NCI-H2196 (cell line): ENCODE data around the gene LACC1.
A peak's percentile ranks its signal among the peaks of the same experiment; 100 is the strongest.

Experiments
- DNase-seq: peaks from one replicate; lab custom pipeline; 2025; ENCODE audit not compliant: unreplicated experiment; lab: John Stamatoyannopoulos, UW

LACC1 gene

DNA sequence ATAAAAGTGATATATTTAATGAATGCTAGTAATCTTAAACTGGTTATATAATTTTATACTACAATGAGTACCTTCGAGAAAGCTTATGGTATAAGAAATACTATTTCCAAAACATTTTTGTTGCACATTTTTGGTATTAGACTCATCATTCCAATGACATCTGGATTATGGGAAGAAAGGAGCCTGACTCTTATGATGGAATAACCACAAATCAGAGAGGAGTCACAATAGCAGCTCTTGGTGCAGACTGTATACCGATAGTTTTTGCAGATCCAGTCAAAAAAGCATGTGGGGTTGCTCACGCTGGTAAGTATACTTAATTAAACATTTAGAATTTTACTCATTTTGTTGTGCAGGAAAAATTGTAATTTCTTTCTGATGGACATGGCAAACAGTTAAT, 3.9 kb downstream of the LACC1 start:
- no peak for DNase-seq

DNA sequence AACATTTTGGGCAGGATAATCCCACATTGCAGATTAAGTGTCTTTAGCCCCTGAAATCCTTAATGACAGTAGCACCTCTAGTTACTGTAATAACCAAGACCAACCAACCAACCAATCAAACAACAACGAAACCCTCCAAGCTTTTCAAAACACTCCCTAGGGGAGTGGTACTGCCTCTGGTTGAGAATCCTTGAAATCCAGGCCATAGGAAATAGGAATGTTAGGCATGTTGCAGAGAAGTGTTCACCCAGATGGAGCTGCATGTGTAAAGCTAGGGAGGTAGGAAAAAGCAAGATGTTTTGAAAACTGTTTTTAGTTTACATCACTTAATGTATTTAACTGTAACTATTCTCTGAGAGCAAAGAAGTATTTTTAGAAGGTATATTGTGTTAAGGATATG, 4.5 kb downstream of the LACC1 start:
- no peak for DNase-seq

DNA sequence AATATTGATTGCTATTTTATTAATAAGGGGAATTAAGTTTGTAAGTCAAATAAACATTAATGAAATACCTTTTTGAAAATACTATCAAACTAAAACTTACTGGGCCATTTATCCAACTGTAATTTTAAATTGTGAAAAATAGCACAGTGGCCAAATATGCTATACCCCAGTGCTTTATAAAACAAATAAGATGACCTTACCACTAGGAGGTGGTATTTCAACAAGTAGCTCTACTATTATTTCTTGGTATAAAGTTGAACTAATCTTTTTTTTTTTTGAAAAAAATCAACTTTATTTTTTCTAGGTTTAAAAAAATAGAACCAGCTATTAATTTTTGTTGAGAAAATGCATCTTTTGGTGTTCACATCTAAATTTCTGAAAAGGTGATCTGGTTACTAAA, 14.7 kb downstream of the LACC1 start:
- DNase-seq, result no peak

DNA sequence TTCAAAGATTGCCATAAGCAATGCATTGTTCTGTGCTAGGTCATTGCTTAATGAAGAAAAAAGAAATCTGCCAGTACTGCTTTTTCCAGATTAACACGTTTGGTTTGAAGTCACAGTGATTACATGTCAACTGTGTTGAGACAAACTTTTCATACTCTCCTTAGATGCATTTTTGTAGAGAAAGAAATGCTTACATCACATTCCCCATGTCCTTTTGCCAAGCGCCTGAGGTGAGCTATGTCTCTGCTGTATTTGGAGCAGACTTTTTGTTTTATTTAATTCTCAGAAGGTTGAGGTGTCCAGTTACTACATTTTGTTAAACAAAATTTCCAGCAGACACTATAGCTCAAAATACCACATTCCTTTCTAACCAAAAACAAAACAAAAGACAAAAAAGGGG, 16.2 kb downstream of the LACC1 start:
- DNase-seq, result no peak

DNA sequence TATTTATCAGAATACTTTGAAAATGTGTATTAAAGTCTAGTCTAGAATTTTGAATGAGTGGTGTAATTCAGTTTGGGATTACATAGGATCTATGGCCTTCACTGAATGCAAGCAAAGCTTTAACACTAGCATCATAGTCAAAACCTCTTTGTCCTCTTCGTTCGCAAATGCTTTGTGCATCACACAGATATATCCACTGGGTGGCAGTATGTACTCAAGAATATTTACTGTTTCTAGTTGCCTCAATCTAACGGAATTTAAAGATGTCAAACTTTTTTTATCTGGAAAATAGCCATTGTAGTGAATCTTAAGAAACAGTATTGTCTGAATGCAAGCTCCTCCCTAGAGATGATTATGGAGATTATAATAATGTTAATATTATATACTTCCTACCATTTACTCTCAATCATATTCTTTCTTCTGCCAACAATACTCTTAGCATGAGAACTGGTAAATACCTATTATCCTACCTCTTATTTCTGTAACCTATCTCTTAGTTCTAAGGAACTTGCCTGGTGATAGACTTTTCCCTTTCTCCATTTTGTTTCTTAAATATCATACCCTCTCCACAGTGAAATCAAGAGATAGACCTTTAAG, 25.8 kb downstream of the LACC1 start:
- DNase-seq, result peak; percentile 36

DNA sequence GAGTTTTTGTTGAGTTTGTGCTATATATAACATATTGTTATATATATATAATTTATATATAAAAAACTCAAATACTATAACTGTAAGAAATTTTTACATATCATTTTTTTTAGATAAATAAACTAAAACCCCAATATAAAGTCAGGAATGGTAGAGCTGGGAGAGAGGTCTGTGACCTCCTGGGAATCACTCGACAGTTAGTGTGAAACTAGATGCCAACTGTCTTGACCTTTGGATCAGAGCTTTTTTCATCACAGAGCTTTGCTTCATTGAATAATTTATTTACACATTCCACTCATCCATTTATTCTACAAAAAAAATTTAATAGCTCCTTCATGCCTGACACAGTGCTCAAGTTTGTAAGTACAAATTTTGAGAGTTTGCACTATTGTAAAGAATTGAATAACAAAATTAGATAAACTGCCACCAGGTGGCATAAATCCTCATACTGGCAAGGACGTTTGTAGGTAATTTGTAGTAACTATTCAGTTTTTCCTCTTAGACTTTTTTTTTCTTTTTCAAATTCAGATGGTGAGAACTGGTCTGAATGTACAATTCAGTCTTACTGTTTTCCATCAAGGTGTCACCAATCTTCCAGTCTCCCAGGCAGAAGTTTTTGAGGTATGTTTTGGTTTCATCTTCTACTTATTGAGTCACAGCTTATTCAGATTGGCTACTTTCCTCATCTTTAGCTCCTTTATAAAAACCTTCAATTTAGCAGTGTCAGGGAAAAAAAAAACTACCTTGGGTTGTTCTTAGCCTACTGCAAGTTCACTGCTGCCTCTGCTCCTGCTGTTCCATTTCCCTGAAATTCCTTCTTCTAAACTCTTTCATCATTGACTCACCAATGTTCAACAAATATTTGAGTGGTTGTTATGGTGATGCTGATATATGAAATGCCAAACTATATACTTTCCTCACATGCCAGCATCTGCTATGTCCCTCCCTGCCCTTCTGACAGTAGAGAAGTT, 28.7 kb downstream of the LACC1 start:
- DNase-seq, result peak; percentile 55

DNA sequence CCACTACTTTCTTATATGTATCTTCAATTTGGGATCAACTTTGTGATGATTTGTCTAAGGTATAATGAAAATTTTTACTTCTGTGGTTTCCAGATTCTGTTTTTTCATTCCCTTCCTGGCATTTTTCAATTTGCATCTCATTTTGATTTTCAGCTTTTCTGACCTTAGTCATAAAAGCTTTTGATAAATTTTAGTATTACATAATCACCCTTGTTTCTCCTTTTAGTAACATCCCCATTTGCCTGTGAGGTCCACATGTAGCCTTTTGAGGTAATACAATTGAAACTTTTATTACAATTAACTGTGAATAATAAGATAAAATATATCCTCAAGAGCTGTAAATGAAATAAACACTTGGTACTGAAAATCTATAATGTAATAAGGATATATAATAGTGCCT, 31.2 kb downstream of the LACC1 start:
- no peak for DNase-seq

DNA sequence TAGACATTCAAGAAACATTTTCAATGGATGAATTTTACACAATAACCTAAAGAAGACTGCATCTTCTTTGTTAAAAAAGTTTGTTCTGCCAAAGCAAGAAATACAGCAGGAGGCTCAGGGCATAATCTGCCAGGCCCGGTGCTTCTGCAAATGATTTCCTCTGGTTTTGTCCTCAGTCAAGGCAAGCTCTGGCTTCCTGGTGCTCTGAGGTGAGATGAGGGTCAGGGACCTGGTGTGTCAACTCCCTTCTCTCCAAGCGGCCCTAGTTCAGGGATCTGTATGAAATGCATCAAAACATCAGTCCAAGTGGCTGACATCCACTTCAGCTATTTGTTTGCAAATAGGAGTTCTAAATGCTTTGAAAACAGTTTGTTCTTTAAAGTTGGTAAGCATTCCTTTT, 31.6 kb downstream of the LACC1 start:
- DNase-seq, result no peak

DNA sequence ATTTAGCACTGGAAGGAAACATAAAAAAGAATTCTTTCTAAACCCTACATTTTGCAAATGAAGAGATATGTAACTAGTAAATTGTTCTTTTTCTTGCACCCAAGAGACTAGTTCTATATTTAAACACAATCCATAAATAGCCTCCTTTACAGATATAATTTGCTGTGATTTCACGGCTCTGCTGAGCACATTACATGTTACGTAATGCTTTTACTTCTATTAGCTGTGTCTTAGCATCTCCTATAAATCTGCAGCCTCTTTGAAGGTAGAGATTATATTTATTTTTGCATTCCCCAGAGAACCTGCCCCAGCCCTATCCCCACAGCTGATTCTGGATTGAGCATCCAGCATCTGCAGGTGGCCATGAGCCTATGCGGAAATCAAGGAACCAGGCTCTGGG, 32.2 kb downstream of the LACC1 start:
- no peak for DNase-seq

DNA sequence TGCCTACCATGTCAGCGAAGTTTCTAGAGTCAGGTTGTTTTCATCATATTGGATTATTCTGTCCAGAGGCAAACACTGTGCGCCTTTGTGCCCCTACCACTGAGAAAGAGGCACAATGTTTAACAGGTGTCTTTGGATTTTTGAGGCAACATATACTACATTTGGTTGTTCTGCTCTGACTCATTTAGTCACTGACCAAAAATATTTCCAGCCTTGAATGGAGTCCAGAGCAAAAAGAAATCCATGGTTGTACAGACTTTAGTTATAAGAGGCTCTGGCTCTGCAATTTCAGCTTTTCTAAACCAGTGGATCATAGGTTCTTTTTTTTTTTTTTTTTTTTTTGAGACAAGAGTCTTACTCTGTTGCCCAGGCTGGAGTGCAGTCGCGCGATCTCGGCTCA, 35.7 kb downstream of the LACC1 start:
- DNase-seq, result no peak

DNA sequence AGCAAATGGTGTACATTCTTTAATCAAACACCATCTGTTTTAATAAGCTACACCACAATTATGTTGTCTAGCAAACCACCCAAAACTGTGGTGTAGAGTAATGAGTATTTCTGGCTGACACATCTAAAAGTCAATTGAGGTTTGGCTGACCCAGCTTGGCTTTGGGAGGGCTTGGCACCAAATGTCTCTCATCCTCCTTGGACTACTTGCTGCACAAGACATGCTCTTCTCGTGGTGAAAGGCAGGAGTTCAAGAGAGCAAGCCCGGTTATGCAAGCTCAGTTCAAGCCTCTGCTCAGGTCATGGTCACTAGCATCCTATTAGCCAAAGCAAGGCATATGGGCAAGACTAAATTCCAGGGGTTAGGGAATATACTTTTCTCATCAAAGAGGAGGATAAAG, 37.1 kb downstream of the LACC1 start:
- no peak for DNase-seq

DNA sequence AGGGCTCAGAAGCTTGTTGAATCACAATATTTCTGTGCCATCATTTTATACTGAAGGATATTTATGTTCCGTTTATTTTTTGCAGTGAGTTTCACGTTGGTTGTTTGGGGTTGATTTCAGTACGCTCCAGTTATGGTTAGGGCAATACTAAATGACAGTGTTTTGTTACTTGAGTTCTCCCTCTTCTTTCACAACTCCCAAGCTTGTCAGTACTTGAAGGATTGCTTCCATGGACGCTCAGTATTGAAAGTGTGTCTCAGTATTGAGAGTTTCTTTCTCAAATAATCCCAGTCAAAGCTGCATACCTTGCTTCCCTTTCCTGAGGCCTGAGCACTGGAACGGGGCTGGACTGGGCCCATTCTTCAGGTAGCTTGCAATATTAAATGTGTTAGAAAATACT, 38.9 kb downstream of the LACC1 start:
- no peak for DNase-seq

DNA sequence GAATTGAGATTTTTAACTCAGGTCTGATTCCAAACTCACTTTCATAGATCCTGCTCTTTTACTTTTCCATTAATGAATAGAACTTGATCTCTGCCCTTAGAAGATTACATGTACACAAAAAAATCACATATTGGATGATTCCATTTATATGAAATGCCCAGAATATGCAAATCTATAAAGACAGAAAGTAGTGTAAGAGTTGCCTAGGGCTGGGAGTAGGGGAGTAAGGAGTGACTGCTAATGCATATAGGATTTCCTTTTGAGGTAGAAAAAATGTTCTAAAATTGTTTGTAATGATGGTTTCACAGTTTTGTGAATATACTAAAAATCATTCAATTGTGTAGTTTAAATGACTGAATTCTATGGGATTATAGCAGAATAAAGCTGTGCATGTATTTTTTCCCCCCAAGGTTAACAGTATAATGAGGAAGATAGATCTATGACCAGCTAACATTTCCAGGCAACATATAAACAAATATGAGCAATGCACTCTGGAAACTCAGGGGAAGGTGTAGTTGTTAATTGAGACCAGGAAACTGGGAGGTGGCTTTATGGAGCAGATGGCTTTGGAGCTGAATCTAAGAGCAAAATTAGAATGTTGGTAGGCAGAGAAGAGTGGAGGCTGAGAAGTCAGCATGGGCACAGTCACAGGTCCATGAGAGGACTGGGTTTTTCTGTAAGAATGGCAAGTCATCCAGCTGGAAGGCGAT, 41.4 kb downstream of the LACC1 start:
- DNase-seq, result no peak

DNA sequence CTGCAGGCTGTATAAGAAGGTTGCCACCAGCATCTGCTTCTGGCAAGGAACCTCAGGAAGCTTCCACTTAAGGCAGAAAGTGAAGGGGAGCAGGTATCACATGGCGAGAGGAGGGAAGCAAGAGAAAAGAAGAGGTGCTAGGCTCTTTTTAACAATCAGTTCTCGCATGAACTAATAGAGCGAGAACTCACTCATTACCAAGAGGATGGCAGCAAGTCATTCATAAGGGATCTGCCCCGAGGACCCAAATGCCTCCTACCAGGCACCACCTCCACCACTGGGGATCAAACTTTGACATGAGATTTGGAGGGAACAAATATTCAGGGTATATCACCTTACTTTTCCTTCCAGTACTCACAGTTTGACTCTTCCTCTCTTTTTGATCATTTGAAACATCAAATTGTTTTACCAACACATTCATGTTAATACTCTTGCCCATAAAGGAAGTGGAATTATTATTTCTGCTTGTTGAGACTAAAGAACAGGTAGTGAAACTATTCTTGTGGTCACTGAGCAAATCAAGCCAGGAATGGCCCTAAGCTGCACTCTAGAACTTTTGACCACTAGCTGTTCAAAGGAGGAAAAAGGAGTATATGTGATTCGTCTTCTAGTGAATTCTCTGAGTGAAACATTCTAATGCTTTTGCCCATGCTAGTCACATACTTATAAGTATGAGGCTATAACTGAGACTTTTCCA, 45.0 kb downstream of the LACC1 start:
- no peak for DNase-seq

DNA sequence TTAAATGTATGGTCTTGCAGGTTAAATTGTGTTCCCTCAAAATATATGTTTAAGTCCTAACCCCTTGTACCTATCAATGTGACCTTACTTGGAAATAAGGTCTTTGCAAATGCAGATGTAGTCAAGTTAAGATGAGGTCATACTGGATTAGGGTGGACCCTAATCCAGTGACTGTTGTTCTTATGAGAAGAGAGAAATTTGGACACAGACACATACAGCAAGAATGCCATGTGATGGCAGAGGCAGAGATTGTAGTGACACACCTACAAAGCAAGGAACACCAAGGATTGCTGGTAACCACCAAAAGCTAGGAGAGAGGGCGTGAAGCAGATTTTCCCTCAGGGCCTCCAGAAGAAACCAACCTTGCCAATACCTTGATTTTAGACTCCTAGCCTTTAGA, 50.2 kb downstream of the LACC1 start:
- no peak for DNase-seq

DNA sequence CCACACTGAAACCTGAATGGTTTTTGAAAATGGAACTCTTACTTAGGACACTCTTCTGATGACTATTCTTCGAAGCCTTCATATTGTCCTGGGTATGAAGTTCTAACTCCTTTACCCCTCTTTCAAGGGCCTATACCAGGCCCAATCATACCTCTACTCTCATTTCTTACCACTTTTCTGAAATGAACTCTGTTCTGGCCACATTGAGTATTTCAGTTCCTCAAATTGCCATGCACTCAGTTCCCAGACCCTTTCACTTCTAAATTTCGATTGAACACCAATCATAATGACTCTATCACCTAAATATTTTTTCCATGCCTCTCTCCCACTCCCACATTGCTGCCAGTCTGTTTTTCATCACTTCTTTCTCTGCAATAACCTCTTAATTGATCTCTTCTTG, 53.7 kb downstream of the LACC1 start:
- no peak for DNase-seq

DNA sequence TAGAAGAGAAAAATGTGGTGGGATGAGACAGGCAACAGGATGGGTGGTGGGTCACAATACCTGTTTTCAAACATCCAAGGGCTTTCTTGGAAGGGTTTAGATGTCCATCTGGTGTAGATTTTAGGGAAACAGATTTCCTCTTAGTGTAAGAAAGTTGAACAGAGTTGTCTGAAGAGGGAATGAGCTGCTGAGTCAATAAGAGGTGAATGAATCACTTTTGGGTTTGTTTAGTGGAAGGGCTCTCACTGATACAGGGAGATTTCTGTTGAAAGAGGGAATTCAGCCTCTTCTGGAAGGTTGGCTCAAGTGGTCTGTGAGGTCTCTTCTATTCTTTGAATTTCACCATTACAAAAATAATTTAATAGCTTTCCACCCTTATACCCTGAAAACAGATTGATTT, 54.6 kb downstream of the LACC1 start:
- DNase-seq, result no peak

DNA sequence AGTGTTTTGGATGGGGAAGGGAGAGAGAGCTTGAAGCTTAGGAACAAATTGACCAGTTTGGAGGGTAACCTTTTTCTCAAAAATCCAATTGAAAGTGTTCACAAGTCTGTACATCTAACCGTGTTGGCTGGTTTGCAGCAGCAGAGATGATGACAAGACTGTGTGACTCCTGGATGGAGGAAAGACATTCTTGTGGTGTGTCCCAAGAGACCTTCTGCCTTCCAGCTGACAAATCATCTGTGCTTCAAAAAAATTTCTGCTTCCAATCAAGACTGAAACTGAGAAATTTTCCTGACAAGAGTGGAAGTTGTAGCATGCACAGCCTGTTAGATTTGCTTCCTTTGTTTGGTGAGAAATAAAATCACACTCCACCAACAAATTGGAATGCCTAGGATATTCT, 56.2 kb downstream of the LACC1 start:
- no peak for DNase-seq

DNA sequence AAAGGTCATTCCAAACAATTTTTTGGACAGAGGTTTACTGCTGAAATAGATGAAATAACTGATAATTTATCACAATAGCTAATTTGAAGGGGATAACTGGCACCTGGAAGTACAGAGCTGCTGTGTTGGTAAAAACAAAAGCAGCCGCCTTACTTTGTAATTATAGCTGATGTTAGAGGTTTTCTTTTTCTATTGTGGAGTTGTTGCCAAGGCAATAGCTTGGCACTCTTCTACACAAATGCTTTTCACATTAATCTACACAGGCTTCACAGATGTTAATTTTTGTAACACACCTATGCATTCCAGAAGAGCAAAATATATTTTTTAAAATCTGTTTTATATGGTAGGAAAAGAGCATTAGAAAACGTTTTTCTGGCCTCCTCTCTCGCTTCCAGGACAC, 56.9 kb downstream of the LACC1 start:
- DNase-seq, result no peak

DNA sequence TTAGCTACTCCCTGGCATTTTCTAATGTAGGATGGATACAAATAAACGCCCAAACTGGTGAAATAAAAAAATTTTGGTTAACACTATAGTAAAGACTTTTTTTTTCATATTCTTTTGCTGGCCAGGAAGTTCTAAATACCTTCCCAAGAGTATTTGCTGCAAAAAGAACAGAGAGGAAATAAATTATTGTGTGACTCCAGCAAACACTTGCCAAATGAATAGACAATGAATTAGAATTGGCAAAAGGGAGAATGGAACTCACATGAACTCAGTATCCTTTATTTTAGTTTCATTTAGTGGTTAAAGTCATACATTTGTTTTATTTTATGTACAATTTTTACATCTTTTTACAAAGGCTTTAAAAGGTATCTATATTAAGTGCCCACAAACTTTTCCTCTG, 58.1 kb downstream of the LACC1 start:
- DNase-seq, result no peak

DNA sequence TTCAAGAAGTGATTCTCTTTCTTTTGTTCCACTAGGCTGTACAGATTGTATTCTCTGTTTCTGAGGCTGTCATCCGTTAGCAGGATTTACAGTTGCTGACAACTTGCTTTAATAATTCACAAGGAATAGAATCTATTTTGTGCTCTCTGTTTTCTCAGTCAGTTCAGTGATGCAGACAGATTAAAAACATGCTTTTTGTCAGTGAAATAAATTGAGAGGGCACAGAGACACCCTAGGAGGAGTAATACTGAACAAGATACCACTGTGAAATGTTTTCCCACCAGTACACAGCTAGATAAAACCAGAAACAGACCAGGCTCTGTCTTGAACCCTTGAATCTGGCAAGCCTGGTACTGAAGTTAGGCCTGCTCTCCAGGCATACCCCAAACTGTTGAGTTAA, 58.7 kb downstream of the LACC1 start:
- no peak for DNase-seq
